Measurements from ENCODE around the gene PLEKHG1. TPM values are rescaled to one million over a fixed set of nuclear protein-coding genes. Genes with fewer than 3 reads are reported as not detected.

PLEKHG1 gene
- total and polyA plus RNA-seq, 4 experiments from 2014 or later, result 1.2 to 3.9 (median 2.5) TPM

GRCh38 chr6:150590446-150590845 is 9.2 kb upstream of the PLEKHG1 start:
- H3K27ac Mint-ChIP-seq, result no peak overlapping the region
- no peak overlapping the region for H3K4me3 ChIP-seq (ENCODE audit: low read length in 2 of 2)
- H3K9me3 ChIP-seq (ENCODE audit: control insufficient read depth in 1 of 2, low read length in 2 of 2), result no peaks in the 10 kb centered on the region
- no peaks in the 10 kb centered on the region for H3K9me3 Mint-ChIP-seq
- peaks cover 3 to 14% of the 10 kb centered on the region in 2 donors for H3K27me3 Mint-ChIP-seq
- H3K27ac ChIP-seq (ENCODE audit: low read depth, low read length), result no peak overlapping the region
- no peaks in the 10 kb centered on the region for H3K36me3 ChIP-seq (ENCODE audit: insufficient read depth, low read length)
- ChIA-PET POLR2A (ENCODE audit: partially characterized antibody) (no interaction called here), CTCF (ENCODE audit: partially characterized antibody) (no interaction called here)
- intact Hi-C loops (cut with micrococcal nuclease), result no loop called here
- H3K4me1 ChIP-seq (ENCODE audit: insufficient read depth, low read length), result no peaks in the 10 kb centered on the region
- no peaks in the 10 kb centered on the region for H3K4me1 Mint-ChIP-seq
- H3K36me3 Mint-ChIP-seq, result no peaks in the 10 kb centered on the region
- no peaks in the 10 kb centered on the region for H3K27me3 ChIP-seq (ENCODE audit: insufficient read depth, low read length)
- no peak for DNase-seq
- H3K4me3 Mint-ChIP-seq, result no peak overlapping the region

GRCh38 chr6:150592377-150592995 is 7.2 kb upstream of the PLEKHG1 start:
- H3K27me3 ChIP-seq (ENCODE audit: insufficient read depth, low read length), result no peaks in the 10 kb centered on the region
- CTCF ChIA-PET (ENCODE audit: partially characterized antibody), result no interaction called here
- no peaks in the 10 kb centered on the region for H3K9me3 ChIP-seq (ENCODE audit: control insufficient read depth in 1 of 2, low read length in 2 of 2)
- Mint-ChIP-seq H3K36me3 (no peaks in the 10 kb centered on the region), H3K27me3 (peaks cover 3 to 16% of the 10 kb centered on the region in 2 donors), H3K4me3 (no peak overlapping the region), H3K9me3 (no peaks in the 10 kb centered on the region), H3K4me1 (no peaks in the 10 kb centered on the region), H3K27ac (no peak overlapping the region)
- H3K27ac ChIP-seq (ENCODE audit: low read depth, low read length), result no peak overlapping the region
- DNase-seq, result no peak
- POLR2A ChIA-PET (ENCODE audit: partially characterized antibody), result no interaction called here
- H3K36me3 ChIP-seq (ENCODE audit: insufficient read depth, low read length), result no peaks in the 10 kb centered on the region
- intact Hi-C loops (cut with micrococcal nuclease), result no loop called here
- no peaks in the 10 kb centered on the region for H3K4me1 ChIP-seq (ENCODE audit: insufficient read depth, low read length)
- no peak overlapping the region for H3K4me3 ChIP-seq (ENCODE audit: low read length in 2 of 2)

DNA sequence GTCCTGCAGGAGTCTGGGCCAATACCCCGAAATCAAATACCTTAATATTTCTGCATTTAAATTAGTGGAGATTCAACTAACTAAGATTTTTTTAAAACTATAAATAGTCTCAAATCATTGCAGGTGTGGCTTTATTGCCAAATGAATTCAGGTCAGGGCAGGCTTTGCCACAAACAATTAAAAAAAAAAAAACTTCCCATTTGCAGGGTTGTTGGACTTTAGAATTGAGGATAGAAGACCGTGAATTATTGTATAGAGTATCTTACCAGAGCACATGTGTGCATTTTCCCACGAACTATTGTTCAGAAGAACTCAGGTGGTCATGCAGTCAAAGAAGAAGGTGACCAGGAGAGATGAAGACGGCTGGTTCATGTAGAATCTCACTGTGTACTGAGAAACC is 6.6 kb upstream of the PLEKHG1 start:
- Histone ChIP-seq H3K27me3 (ENCODE audit: insufficient read depth, low read length) (no peaks in the 10 kb centered on the region), H3K9me3 (ENCODE audit: control insufficient read depth in 1 of 2, low read length in 2 of 2) (no peaks in the 10 kb centered on the region), H3K4me1 (ENCODE audit: insufficient read depth, low read length) (no peaks in the 10 kb centered on the region), H3K36me3 (ENCODE audit: insufficient read depth, low read length) (no peaks in the 10 kb centered on the region), H3K27ac (ENCODE audit: low read depth, low read length) (no peak overlapping the region), H3K4me3 (ENCODE audit: low read length in 2 of 2) (no peak overlapping the region)
- no peak for DNase-seq
- no peak overlapping the region for H3K4me3 Mint-ChIP-seq
- H3K9me3 Mint-ChIP-seq, result no peaks in the 10 kb centered on the region
- intact Hi-C loops (cut with micrococcal nuclease), result no loop called here
- no peak overlapping the region for H3K27ac Mint-ChIP-seq
- peaks cover 3 to 16% of the 10 kb centered on the region in 2 donors for H3K27me3 Mint-ChIP-seq
- H3K36me3 Mint-ChIP-seq, result no peaks in the 10 kb centered on the region
- ChIA-PET CTCF (ENCODE audit: partially characterized antibody) (no interaction called here), POLR2A (ENCODE audit: partially characterized antibody) (no interaction called here)
- no peaks in the 10 kb centered on the region for H3K4me1 Mint-ChIP-seq

- DNase-seq, result no peak
- Mint-ChIP-seq H3K27ac (no peak overlapping the region), H3K4me3 (no peak overlapping the region), H3K9me3 (peaks cover 0 to under 1% (median 0%) of the 10 kb centered on the region in 8 donors), H3K4me1 (peaks cover 10 to 17% (median 15%) of the 10 kb centered on the region in 4 donors), H3K36me3 (peaks cover 0 to 9% of the 10 kb centered on the region in 2 donors), H3K27me3 (peaks cover 7 to 20% of the 10 kb centered on the region in 2 donors)
- Histone ChIP-seq H3K4me3 (ENCODE audit: low read length in 2 of 2) (no peak overlapping the region), H3K36me3 (ENCODE audit: insufficient read depth, low read length) (no peaks in the 10 kb centered on the region), H3K9me3 (ENCODE audit: control insufficient read depth in 1 of 2, low read length in 2 of 2) (no peaks in the 10 kb centered on the region), H3K27me3 (ENCODE audit: insufficient read depth, low read length) (no peaks in the 10 kb centered on the region), H3K4me1 (ENCODE audit: insufficient read depth, low read length) (peaks cover 14% of the 10 kb centered on the region), H3K27ac (ENCODE audit: low read depth, low read length) (no peak overlapping the region)
- ChIA-PET POLR2A (ENCODE audit: partially characterized antibody) (no interaction called here), CTCF (ENCODE audit: partially characterized antibody) (no interaction called here)
- intact Hi-C loops (cut with micrococcal nuclease), result no loop called here
These were observed 3.2 kb upstream of the PLEKHG1 start for GRCh38 chr6:150596439-150596838.

GRCh38 chr6:150598401-150598800 is 1.3 kb upstream of the PLEKHG1 start:
- peak overlapping the region in 5 of 8 donors; percentile 8 to 90 (median 87) for H3K4me3 Mint-ChIP-seq

GRCh38 chr6:150598858-150599198 is 857 bp upstream of the PLEKHG1 start:
- H3K36me3 ChIP-seq (ENCODE audit: insufficient read depth, low read length), result no peaks in the 10 kb centered on the region
- Mint-ChIP-seq H3K27ac (peak overlapping the region in 6 of 7 donors; percentile 77 to 92 (median 90)), H3K36me3 (peaks cover 0 to 9% of the 10 kb centered on the region in 2 donors), H3K27me3 (peaks cover 20 to 23% of the 10 kb centered on the region in 2 donors), H3K4me3 (peak overlapping the region in 7 of 8 donors; percentile 82 to 91 (median 90)), H3K9me3 (peaks cover 0 to 2% (median 0%) of the 10 kb centered on the region in 8 donors), H3K4me1 (peaks cover 13 to 20% (median 15%) of the 10 kb centered on the region in 4 donors)
- H3K9me3 ChIP-seq (ENCODE audit: control insufficient read depth in 1 of 2, low read length in 2 of 2), result no peaks in the 10 kb centered on the region
- H3K27ac ChIP-seq (ENCODE audit: low read depth, low read length), result no peak overlapping the region
- H3K4me1 ChIP-seq (ENCODE audit: insufficient read depth, low read length), result peaks cover 14% of the 10 kb centered on the region
- CTCF ChIA-PET (ENCODE audit: partially characterized antibody), result interaction anchor here (0.7 to 2.3 kb wide), 3 partner anchors 19 to 180 kb away, joined by 3 to 6 read pairs (median 4); no protein-coding TSS in a partner anchor
- H3K27me3 ChIP-seq (ENCODE audit: insufficient read depth, low read length), result no peaks in the 10 kb centered on the region
- intact Hi-C loops (cut with micrococcal nuclease), result no loop called here
- POLR2A ChIA-PET (ENCODE audit: partially characterized antibody), result interaction anchor here (2.6 kb wide), 1 partner anchor 107 kb away, joined by 9 read pairs; no protein-coding TSS in a partner anchor
- DNase-seq, result no peak
- no peak overlapping the region for H3K4me3 ChIP-seq (ENCODE audit: low read length in 2 of 2)

More at GRCh38 chr6:150598401-150598800, 1.3 kb upstream of the PLEKHG1 start:
- H3K9me3 Mint-ChIP-seq, result peaks cover 0 to 2% (median 0%) of the 10 kb centered on the region in 8 donors
- H3K27me3 Mint-ChIP-seq, result peaks cover 20 to 23% of the 10 kb centered on the region in 2 donors
- Histone ChIP-seq H3K27ac (ENCODE audit: low read depth, low read length) (no peak overlapping the region), H3K36me3 (ENCODE audit: insufficient read depth, low read length) (no peaks in the 10 kb centered on the region), H3K4me1 (ENCODE audit: insufficient read depth, low read length) (peaks cover 14% of the 10 kb centered on the region), H3K9me3 (ENCODE audit: control insufficient read depth in 1 of 2, low read length in 2 of 2) (no peaks in the 10 kb centered on the region), H3K27me3 (ENCODE audit: insufficient read depth, low read length) (no peaks in the 10 kb centered on the region), H3K4me3 (ENCODE audit: low read length in 2 of 2) (no peak overlapping the region)
- H3K27ac Mint-ChIP-seq, result peak overlapping the region in 3 of 7 donors; percentile 85 to 92 (median 91)
- ChIA-PET CTCF (ENCODE audit: partially characterized antibody) (interaction anchor here (0.8 to 1.3 kb wide), 3 partner anchors 35 to 180 kb away, joined by 3 to 4 read pairs (median 3); no protein-coding TSS in a partner anchor), POLR2A (ENCODE audit: partially characterized antibody) (no interaction called here)
- intact Hi-C loops (cut with micrococcal nuclease), result no loop called here
- DNase-seq, result no peak
- peaks cover 13 to 20% (median 15%) of the 10 kb centered on the region in 4 donors for H3K4me1 Mint-ChIP-seq
- peaks cover 0 to 9% of the 10 kb centered on the region in 2 donors for H3K36me3 Mint-ChIP-seq

DNA sequence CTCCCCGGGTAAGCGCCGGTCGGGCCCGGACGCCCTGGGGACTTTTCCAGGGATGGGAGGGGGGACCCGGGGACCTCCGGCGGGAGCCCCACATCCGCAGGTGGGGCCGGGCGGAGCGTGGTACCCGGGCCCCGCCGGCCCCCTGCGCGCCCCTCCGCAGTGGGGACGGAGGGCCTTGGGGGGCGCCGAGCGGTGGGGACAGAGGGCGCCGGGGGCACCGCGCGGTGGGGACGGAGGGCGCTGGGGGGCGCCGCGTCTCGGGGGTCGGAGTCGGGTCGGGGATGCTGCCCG is 270 bp downstream of the PLEKHG1 start:
- Mint-ChIP-seq H3K9me3 (peaks cover 0 to 2% (median 0%) of the 10 kb centered on the region in 8 donors), H3K27ac (no peak overlapping the region), H3K27me3 (peaks cover 20 to 23% of the 10 kb centered on the region in 2 donors), H3K36me3 (peaks cover 0 to 9% of the 10 kb centered on the region in 2 donors), H3K4me1 (peaks cover 13 to 20% (median 15%) of the 10 kb centered on the region in 4 donors), H3K4me3 (no peak overlapping the region)
- peak overlapping the region in 1 of 2 donors; percentile 50 for H3K4me3 ChIP-seq (ENCODE audit: low read length in 2 of 2)
- H3K4me1 ChIP-seq (ENCODE audit: insufficient read depth, low read length), result peaks cover 14% of the 10 kb centered on the region
- no peaks in the 10 kb centered on the region for H3K36me3 ChIP-seq (ENCODE audit: insufficient read depth, low read length)
- POLR2A ChIA-PET (ENCODE audit: partially characterized antibody), result interaction anchor here (1.5 to 2.6 kb wide), 3 partner anchors 11 to 109 kb away, joined by 4 to 9 read pairs (median 4); no protein-coding TSS in a partner anchor
- intact Hi-C loops (cut with micrococcal nuclease), result loop anchor here (1.0 kb wide), 1 partner anchor 182 kb away; no protein-coding TSS in a partner anchor
- DNase-seq, result no peak
- H3K27me3 ChIP-seq (ENCODE audit: insufficient read depth, low read length), result no peaks in the 10 kb centered on the region
- CTCF ChIA-PET (ENCODE audit: partially characterized antibody), result interaction anchor here (0.6 to 2.3 kb wide), 5 partner anchors 19 to 518 kb away, joined by 3 to 10 read pairs (median 4); no protein-coding TSS in a partner anchor
- peak overlapping the region; percentile 38 for H3K27ac ChIP-seq (ENCODE audit: low read depth, low read length)
- H3K9me3 ChIP-seq (ENCODE audit: control insufficient read depth in 1 of 2, low read length in 2 of 2), result no peaks in the 10 kb centered on the region
